ENCODE measurements around the gene ENO2.

Gene ENO2

GRCh38 chr12:6912164-6912935 is 2.0 kb upstream of the ENO2 start:
- no peak for DNase-seq (ENCODE audit: low read depth in 2 of 2)

DNA sequence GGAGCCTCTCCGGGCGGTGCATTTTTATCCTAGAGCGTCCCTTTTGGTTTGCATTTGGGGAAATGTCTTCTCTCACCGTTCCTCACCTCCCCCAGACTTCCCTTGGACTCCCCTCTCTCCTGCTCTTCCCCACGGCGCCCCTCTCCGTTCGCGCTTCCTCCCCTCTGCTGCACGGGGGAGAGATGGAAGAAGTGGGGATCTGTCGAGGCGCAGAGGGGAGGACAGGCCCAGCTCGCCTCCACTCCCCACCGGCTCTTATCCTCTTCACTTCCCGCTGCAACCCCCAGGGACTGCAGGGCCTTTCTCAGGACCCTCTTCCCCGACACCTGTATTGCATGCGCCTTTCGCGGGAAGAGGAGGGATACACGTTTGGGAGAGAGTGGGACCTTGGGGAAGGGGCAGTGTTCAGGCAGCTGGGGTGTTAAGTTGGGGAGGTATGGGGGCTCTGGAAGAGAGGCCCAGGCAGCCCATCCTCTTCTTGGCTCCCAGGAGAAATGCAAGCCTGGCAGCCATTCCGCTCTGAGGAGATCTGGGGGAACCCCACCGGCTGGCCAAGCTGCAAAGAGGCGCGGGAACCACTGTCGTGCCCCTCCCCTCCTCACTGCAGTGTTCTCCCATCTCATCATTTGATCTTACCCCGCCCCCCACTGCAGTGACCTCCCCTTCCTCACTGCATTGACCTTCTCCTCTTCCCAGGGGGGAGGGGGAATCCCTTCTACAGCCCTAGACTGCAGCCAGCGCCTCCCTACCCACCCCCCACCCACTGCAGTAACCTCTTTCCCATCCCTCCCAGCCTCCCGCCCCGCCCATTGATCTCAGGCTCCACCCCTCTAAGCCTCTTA is 788 bp downstream of the ENO2 start:
- no peak for DNase-seq (ENCODE audit: low read depth in 2 of 2)

- DNase-seq (ENCODE audit: low read depth in 2 of 2): no peak
These were observed 1.5 kb downstream of the ENO2 start for GRCh38 chr12:6915789-6916285.

DNA sequence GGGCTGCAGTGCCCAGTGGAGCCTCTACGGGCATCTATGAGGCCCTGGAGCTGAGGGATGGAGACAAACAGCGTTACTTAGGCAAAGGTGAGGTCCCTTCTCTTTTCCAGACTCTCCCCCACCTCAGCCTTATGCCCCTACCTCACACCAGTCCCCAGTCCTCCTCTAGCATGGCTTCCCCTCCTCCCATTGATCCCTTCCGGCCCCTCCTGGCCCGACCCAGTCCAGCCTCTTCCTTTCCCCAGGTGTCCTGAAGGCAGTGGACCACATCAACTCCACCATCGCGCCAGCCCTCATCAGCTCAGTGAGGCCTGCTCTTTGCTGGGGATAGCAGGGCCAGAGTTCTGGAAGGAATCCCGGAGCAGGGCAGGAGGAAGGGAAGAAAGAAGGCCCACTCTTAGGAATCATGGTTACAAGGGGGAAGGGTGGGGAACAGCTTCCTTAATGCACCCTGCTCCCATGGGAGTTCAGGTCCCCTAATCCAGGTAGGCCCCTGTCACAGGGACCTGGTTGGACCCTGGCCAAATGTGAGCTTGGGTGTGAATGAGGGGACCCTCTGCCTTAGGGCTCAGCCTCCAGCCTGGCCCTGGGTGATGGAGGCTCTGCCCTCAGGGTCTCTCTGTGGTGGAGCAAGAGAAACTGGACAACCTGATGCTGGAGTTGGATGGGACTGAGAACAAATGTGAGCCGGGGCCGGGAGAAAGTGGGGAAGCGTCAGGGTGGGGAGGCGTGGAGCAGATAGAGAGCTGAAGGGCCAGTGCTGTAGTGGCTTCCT is 2.2 kb downstream of the ENO2 start:
- no peak for DNase-seq (ENCODE audit: low read depth in 2 of 2)

DNA sequence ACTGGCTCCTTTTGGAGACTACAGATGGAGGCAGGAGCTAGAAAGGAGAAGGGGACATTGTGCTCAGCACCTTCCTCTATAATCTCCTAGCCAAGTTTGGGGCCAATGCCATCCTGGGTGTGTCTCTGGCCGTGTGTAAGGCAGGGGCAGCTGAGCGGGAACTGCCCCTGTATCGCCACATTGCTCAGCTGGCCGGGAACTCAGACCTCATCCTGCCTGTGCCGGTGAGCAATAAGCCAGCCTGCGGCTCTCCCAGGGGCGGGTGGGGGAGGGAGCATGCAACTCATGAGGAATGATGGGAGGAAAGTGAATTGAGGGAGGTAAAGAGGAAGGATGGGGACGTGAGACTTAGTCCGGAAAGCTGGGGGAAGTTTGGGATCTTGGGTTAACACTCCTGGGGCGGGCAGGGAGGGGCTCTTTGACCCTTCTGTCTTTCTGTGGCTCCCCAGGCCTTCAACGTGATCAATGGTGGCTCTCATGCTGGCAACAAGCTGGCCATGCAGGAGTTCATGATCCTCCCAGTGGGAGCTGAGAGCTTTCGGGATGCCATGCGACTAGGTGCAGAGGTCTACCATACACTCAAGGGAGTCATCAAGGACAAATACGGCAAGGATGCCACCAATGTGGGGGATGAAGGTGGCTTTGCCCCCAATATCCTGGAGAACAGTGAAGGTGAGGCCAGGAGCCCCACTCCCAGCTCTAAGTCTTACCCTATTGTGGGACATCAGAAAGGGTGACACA is 3.3 kb downstream of the ENO2 start:
- no peak for DNase-seq (ENCODE audit: low read depth in 2 of 2)

- DNase-seq (ENCODE audit: low read depth in 2 of 2): no peak
These were observed 5.2 kb downstream of the ENO2 start for GRCh38 chr12:6919588-6919987.

DNA sequence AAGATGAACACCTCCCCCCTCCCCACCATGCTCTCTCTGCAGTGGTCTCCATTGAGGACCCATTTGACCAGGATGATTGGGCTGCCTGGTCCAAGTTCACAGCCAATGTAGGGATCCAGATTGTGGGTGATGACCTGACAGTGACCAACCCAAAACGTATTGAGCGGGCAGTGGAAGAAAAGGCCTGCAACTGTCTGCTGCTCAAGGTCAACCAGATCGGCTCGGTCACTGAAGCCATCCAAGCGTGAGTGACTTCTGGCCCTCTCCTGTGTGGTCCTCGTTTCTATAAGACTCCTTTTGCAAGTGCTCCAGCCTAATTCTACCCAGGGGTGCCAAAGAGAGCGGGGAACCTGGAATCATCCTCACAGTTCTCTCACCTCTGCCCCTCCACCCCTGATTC is 7.2 kb downstream of the ENO2 start:
- DNase-seq (ENCODE audit: low read depth in 2 of 2): no peak

GRCh38 chr12:6921996-6922946 is 7.9 kb downstream of the ENO2 start:
- no peak for DNase-seq (ENCODE audit: low read depth in 2 of 2)

DNA sequence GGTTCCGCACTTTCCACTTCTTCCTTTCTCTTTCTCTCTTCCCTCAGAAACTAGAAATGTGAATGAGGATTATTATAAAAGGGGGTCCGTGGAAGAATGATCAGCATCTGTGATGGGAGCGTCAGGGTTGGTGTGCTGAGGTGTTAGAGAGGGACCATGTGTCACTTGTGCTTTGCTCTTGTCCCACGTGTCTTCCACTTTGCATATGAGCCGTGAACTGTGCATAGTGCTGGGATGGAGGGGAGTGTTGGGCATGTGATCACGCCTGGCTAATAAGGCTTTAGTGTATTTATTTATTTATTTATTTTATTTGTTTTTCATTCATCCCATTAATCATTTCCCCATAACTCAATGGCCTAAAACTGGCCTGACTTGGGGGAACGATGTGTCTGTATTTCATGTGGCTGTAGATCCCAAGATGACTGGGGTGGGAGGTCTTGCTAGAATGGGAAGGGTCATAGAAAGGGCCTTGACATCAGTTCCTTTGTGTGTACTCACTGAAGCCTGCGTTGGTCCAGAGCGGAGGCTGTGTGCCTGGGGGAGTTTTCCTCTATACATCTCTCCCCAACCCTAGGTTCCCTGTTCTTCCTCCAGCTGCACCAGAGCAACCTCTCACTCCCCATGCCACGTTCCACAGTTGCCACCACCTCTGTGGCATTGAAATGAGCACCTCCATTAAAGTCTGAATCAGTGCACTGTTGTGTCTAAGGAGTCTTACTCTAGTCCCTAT is 8.8 kb downstream of the ENO2 start:
- DNase-seq (ENCODE audit: low read depth in 2 of 2): no peak

DNA sequence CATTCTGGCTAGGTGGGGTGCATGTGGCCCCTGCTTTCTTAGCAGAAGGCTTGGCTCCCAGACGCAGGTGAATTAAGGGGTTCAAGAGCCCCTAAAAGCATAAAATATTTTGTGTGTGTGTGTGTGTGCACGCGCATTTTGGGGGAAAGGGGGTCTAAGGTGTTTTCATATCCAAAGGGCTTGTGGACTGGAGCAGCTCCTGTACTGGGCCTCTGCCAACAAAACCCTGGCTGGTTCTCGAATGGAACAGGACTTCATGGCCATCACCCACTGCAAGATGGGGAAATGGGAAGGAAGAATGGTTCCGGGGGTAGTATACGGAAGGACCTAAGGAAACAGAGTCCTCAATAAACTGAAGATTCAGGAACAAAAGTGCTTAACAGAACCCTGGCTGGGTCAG is 9.5 kb downstream of the ENO2 start:
- no peak for DNase-seq (ENCODE audit: low read depth in 2 of 2)

DNA sequence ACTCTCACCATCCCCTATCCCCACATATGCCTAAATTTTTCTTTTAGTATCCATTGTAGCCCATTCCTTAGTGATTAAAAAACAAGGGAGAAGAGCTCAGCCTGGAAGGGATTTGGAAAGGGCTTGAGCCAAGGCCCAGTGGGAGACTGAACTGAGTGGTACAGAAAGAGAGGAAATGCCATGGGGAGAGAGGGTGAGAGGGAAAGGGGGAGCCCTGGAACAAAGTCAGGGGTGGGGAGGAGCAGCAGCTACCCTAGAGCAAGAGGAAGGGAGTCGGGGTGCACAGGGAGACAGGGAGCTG is 10.8 kb downstream of the ENO2 start:
- no peak for DNase-seq (ENCODE audit: low read depth in 2 of 2)

DNA sequence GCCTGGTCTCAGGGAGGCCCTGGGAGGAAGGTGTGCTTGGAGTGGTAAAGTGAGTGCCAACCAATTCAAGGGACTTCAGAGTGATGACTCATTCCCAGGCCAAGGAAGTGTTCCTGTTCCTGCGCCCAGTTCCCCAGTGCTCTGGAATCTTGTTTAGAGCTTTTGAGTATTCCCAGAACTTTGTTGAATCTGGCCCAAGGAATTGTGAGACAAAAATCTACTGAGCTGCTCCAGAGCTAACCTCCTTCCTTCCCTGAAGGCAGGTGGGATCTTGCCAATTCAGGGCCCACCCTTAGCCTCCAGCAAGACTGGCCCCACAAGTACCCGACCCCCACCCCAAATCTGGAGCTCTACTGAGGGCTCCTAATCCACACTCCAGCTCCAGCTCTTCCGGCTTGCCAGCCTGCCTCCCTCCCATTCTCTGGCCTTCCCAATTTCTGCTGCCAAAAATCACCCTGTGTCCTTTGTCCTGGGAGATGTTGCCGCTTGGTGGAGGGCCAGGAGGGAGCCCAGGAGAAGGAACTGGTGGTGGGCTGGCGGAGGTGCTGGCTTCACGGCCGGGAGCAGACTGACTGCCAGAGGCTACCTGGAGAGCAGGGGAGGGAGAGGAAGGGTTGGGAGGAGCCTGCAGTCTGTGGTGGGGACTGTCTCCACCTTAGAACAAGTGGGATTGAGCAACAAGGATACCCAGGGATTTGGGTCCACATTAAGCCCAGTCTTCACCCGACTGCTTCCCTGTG is 11.3 kb downstream of the ENO2 start:
- no peak for DNase-seq (ENCODE audit: low read depth in 2 of 2)

DNA sequence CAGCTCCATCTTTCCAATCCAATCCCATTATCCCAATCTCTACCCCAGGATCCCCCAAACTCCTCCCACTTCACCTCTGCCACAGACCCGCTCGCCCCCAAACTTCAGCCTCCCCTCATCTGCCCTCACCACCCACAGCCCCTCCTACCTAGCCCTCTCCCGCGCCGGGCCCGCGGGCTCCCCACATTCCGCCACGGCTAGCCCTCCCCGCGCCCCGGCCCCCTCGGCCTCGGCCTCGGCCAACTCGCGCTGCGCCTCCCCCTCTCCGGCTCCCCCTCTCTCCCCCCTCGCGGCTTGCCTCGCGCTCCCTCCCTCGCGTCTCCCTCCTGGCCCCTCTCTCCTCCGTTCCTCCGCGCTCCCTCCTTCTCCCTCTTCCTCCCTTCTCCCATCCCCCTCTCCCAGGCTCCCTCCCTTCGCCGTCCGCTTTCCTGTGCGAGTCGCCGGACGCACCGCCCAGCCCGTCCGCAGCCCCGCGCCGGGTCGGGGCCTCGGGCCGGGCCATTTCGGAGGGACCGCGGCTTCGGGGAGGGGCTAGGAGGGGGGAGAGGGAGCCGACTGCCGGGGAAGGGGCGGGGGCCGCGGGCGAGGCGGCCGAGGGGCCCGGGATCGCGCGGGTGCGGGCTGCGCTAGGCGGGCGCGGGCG is 13.1 kb downstream of the ENO2 start, which contains the start of gene ATN1:
Gene ATN1 (plus strand): TSS at position 581 of the 643 bp plus-strand sequence. CDS start 6,043 bp downstream, outside the sequence.
- no peak for DNase-seq (ENCODE audit: low read depth in 2 of 2)

- DNase-seq (ENCODE audit: low read depth in 2 of 2): no peak
These were observed 13.8 kb downstream of the ENO2 start for GRCh38 chr12:6928022-6928702.

- DNase-seq (ENCODE audit: low read depth in 2 of 2): no peak
These were observed 14.5 kb downstream of the ENO2 start for GRCh38 chr12:6928703-6929407.

GRCh38 chr12:6929466-6930452 is 15.4 kb downstream of the ENO2 start:
- no peak for DNase-seq (ENCODE audit: low read depth in 2 of 2)
